Measurements from ENCODE around the gene SSBP3.

SSBP3 gene

GRCh38 chr1:54291276-54292001 is 114.8 kb downstream of the SSBP3 start:
- Histone ChIP-seq H3K9ac (ENCODE audit: low read length) (no peak overlapping the region), H3K27me3 (ENCODE audit: control insufficient read depth in 1 of 2, insufficient read depth in 1 of 2, low read length in 2 of 2) (no peaks in the 10 kb centered on the region), H3K9me3 (ENCODE audit: control insufficient read depth, low read length) (no peaks in the 10 kb centered on the region), H3K79me1 (replicated peaks; ENCODE audit: low read length, poor library complexity, severe bottlenecking) (peaks cover 46% of the 10 kb centered on the region), H4K91ac (ENCODE audit: low read length) (no peak overlapping the region), H3K18ac (ENCODE audit: low read depth in 1 of 2, low read length in 2 of 2) (peak overlapping the region in 1 of 2 experiments; percentile 30), H2BK5ac (ENCODE audit: low read depth, low read length, poor library complexity, severe bottlenecking) (no peak overlapping the region), H2BK15ac (ENCODE audit: low read depth, poor library complexity, severe bottlenecking) (no peak overlapping the region), H2BK120ac (ENCODE audit: low read depth, low read length) (no peak overlapping the region), H3K14ac (ENCODE audit: low read length in 2 of 2) (no peak overlapping the region), H3K23ac (ENCODE audit: low read length in 2 of 2) (no peak overlapping the region), H3K4me3 (ENCODE audit: insufficient read depth in 1 of 2, low read depth in 1 of 2, low read length in 2 of 2) (no peak overlapping the region), H2BK12ac (ENCODE audit: low read length in 2 of 2) (no peak overlapping the region), H3K4me2 (ENCODE audit: low read length, poor library complexity, severe bottlenecking) (no peak overlapping the region), H2AFZ (ENCODE audit: low read depth, low read length) (no peak overlapping the region), H3K27ac (ENCODE audit: low read length, poor library complexity, severe bottlenecking) (no peak overlapping the region), H3K36me3 (ENCODE audit: control insufficient read depth in 1 of 2, insufficient read depth in 2 of 2, low read depth in 1 of 2, low read length in 2 of 2) (peaks cover 0 to 3% of the 10 kb centered on the region in 2 experiments), H3K4ac (ENCODE audit: low read depth in 1 of 2, low read length in 2 of 2) (no peak overlapping the region), H3K4me1 (ENCODE audit: control insufficient read depth, insufficient read depth, low read depth, low read length) (peaks cover 22% of the 10 kb centered on the region), H4K8ac (ENCODE audit: low read length) (no peak overlapping the region), H2AK5ac (ENCODE audit: low read length, severe bottlenecking) (no peak overlapping the region)
- WGBS: 69% methylated on average over 19 of the region's 20 CpGs
- DNase-seq: no peak

DNA sequence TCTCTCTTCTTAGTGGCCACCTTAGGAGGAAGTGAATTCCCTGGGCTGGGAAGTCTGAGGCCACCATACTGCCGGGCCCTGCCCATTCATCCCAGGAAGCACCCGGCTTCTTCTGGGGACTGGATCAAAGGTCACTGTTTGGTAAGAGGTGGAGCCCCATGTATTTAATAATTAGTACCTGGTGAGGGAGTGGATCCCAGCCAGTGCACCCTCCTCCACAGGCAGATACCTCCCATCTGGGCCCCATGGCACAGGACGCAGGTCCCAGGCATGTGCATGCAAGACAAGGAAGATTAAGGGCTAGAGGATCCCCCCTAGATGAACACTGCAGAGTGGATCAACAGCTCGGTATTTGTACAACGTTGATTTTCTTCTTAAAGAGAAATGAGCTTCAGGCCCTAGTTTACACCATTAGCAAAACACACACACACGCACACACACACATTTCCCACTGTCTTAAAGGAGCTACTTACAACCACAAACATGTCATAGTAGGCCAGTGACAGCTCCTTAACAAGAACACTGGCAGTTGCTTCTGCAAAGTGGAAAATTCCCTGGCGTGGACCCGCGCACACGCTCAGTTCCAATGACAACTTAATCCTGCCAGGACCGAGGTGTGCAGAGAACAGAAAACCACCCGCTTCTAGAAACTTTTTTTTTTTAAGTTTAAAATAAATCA is 115.5 kb downstream of the SSBP3 start:
- WGBS: 80% methylated on average over 12 of the region's 12 CpGs
- Histone ChIP-seq H3K23ac (ENCODE audit: low read length in 2 of 2) (no peak overlapping the region), H2AFZ (ENCODE audit: low read depth, low read length) (no peak overlapping the region)

DNA sequence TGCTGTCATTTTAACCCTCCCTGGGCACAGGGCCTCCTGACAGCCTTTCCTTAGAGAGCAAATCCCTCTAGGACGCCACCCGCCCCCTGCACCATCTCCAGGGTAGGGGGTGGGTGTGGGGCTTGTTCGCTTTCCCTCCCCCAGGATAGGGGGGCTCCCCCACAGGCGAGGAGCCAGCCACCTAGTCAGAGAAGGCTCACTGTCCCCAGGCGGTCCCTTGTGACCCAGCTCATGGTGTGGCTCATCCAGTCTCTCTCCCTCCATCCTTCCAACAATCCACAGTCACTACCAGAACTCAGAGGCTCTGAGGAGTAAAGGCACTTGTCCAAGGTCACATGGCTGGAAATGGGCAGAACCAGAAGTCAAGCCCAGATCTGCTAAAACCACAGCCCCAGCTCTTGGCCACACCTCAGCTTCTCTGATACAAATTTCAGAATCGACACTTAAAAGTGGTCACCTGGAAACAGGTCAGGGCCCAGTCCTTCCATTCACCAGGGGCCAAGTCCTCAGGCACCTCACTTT is 116.4 kb downstream of the SSBP3 start:
- no peak overlapping the region for H3K4me3 ChIP-seq (ENCODE audit: insufficient read depth in 1 of 2, low read depth in 1 of 2, low read length in 2 of 2)
- H3K36me3 ChIP-seq (ENCODE audit: control insufficient read depth in 1 of 2, insufficient read depth in 2 of 2, low read depth in 1 of 2, low read length in 2 of 2): peaks cover 0 to 3% of the 10 kb centered on the region in 2 experiments
- H3K79me1 ChIP-seq (replicated peaks; ENCODE audit: low read length, poor library complexity, severe bottlenecking): peaks cover 47% of the 10 kb centered on the region
- no peak overlapping the region for H2BK5ac ChIP-seq (ENCODE audit: low read depth, low read length, poor library complexity, severe bottlenecking)
- H4K91ac ChIP-seq (ENCODE audit: low read length): peak overlapping the region; percentile 29
- H2BK15ac ChIP-seq (ENCODE audit: low read depth, poor library complexity, severe bottlenecking): no peak overlapping the region
- H2BK120ac ChIP-seq (ENCODE audit: low read depth, low read length): no peak overlapping the region
- H3K27ac ChIP-seq (ENCODE audit: low read length, poor library complexity, severe bottlenecking): no peak overlapping the region
- no peak overlapping the region for H3K4me2 ChIP-seq (ENCODE audit: low read length, poor library complexity, severe bottlenecking)
- H2AFZ ChIP-seq (ENCODE audit: low read depth, low read length): no peak overlapping the region
- H3K14ac ChIP-seq (ENCODE audit: low read length in 2 of 2): no peak overlapping the region
- no peaks in the 10 kb centered on the region for H3K9me3 ChIP-seq (ENCODE audit: control insufficient read depth, low read length)
- H3K4ac ChIP-seq (ENCODE audit: low read depth in 1 of 2, low read length in 2 of 2): no peak overlapping the region
- H2AK5ac ChIP-seq (ENCODE audit: low read length, severe bottlenecking): no peak overlapping the region
- H3K4me1 ChIP-seq (ENCODE audit: control insufficient read depth, insufficient read depth, low read depth, low read length): peaks cover 16% of the 10 kb centered on the region
- DNase-seq: no peak
- WGBS: 94% methylated on average over 6 of the region's 6 CpGs
- no peak overlapping the region for H3K23ac ChIP-seq (ENCODE audit: low read length in 2 of 2)
- no peaks in the 10 kb centered on the region for H3K27me3 ChIP-seq (ENCODE audit: control insufficient read depth in 1 of 2, insufficient read depth in 1 of 2, low read length in 2 of 2)
- H4K8ac ChIP-seq (ENCODE audit: low read length): no peak overlapping the region
- H3K18ac ChIP-seq (ENCODE audit: low read depth in 1 of 2, low read length in 2 of 2): no peak overlapping the region
- H3K9ac ChIP-seq (ENCODE audit: low read length): peak overlapping the region; percentile 46
- H2BK12ac ChIP-seq (ENCODE audit: low read length in 2 of 2): no peak overlapping the region

More for the DNA sequence above, 115.5 kb downstream of the SSBP3 start:
- Histone ChIP-seq H3K4me1 (ENCODE audit: control insufficient read depth, insufficient read depth, low read depth, low read length) (peaks cover 22% of the 10 kb centered on the region), H3K4me3 (ENCODE audit: insufficient read depth in 1 of 2, low read depth in 1 of 2, low read length in 2 of 2) (no peak overlapping the region), H4K91ac (ENCODE audit: low read length) (no peak overlapping the region), H3K79me1 (replicated peaks; ENCODE audit: low read length, poor library complexity, severe bottlenecking) (peaks cover 49% of the 10 kb centered on the region), H3K36me3 (ENCODE audit: control insufficient read depth in 1 of 2, insufficient read depth in 2 of 2, low read depth in 1 of 2, low read length in 2 of 2) (peaks cover 0 to 3% of the 10 kb centered on the region in 2 experiments), H2BK15ac (ENCODE audit: low read depth, poor library complexity, severe bottlenecking) (no peak overlapping the region), H3K27ac (ENCODE audit: low read length, poor library complexity, severe bottlenecking) (no peak overlapping the region), H3K9ac (ENCODE audit: low read length) (no peak overlapping the region), H4K8ac (ENCODE audit: low read length) (no peak overlapping the region), H2AK5ac (ENCODE audit: low read length, severe bottlenecking) (no peak overlapping the region), H2BK120ac (ENCODE audit: low read depth, low read length) (no peak overlapping the region), H3K4me2 (ENCODE audit: low read length, poor library complexity, severe bottlenecking) (no peak overlapping the region), H2BK5ac (ENCODE audit: low read depth, low read length, poor library complexity, severe bottlenecking) (no peak overlapping the region), H3K9me3 (ENCODE audit: control insufficient read depth, low read length) (no peaks in the 10 kb centered on the region), H3K27me3 (ENCODE audit: control insufficient read depth in 1 of 2, insufficient read depth in 1 of 2, low read length in 2 of 2) (no peaks in the 10 kb centered on the region), H3K4ac (ENCODE audit: low read depth in 1 of 2, low read length in 2 of 2) (no peak overlapping the region), H2BK12ac (ENCODE audit: low read length in 2 of 2) (no peak overlapping the region), H3K18ac (ENCODE audit: low read depth in 1 of 2, low read length in 2 of 2) (no peak overlapping the region), H3K14ac (ENCODE audit: low read length in 2 of 2) (peak overlapping the region in 1 of 2 experiments; percentile 8)
- peak; percentile 83 for DNase-seq

GRCh38 chr1:54287801-54288211 is 118.4 kb downstream of the SSBP3 start:
- peaks cover 0 to 3% of the 10 kb centered on the region in 2 experiments for H3K36me3 ChIP-seq (ENCODE audit: control insufficient read depth in 1 of 2, insufficient read depth in 2 of 2, low read depth in 1 of 2, low read length in 2 of 2)
- peak overlapping the region in 1 of 2 experiments; percentile 73 for H3K18ac ChIP-seq (ENCODE audit: low read depth in 1 of 2, low read length in 2 of 2)
- H4K8ac ChIP-seq (ENCODE audit: low read length): no peak overlapping the region
- H3K23ac ChIP-seq (ENCODE audit: low read length in 2 of 2): no peak overlapping the region
- H3K9me3 ChIP-seq (ENCODE audit: control insufficient read depth, low read length): no peaks in the 10 kb centered on the region
- no peak overlapping the region for H3K4me2 ChIP-seq (ENCODE audit: low read length, poor library complexity, severe bottlenecking)
- no peak overlapping the region for H2AFZ ChIP-seq (ENCODE audit: low read depth, low read length)
- H4K91ac ChIP-seq (ENCODE audit: low read length): peak overlapping the region; percentile 43
- no peaks in the 10 kb centered on the region for H3K27me3 ChIP-seq (ENCODE audit: control insufficient read depth in 1 of 2, insufficient read depth in 1 of 2, low read length in 2 of 2)
- no peak overlapping the region for H2BK120ac ChIP-seq (ENCODE audit: low read depth, low read length)
- no peak overlapping the region for H3K14ac ChIP-seq (ENCODE audit: low read length in 2 of 2)
- H2BK5ac ChIP-seq (ENCODE audit: low read depth, low read length, poor library complexity, severe bottlenecking): no peak overlapping the region
- DNase-seq: peak; percentile 84
- peak overlapping the region; percentile 28 to 67 for H2BK12ac ChIP-seq (ENCODE audit: low read length in 2 of 2)
- peak overlapping the region; percentile 85 for H3K9ac ChIP-seq (ENCODE audit: low read length)
- H2BK15ac ChIP-seq (ENCODE audit: low read depth, poor library complexity, severe bottlenecking): peak overlapping the region; percentile 15
- no peak overlapping the region for H3K27ac ChIP-seq (ENCODE audit: low read length, poor library complexity, severe bottlenecking)
- WGBS: 72% methylated on average over 9 of the region's 9 CpGs
- H3K4ac ChIP-seq (ENCODE audit: low read depth in 1 of 2, low read length in 2 of 2): peak overlapping the region in 1 of 2 experiments; percentile 35
- H3K4me3 ChIP-seq (ENCODE audit: insufficient read depth in 1 of 2, low read depth in 1 of 2, low read length in 2 of 2): peak overlapping the region in 1 of 2 experiments; percentile 16
- peaks cover 14% of the 10 kb centered on the region for H3K4me1 ChIP-seq (ENCODE audit: control insufficient read depth, insufficient read depth, low read depth, low read length)
- no peak overlapping the region for H2AK5ac ChIP-seq (ENCODE audit: low read length, severe bottlenecking)
- peaks cover 45% of the 10 kb centered on the region for H3K79me1 ChIP-seq (replicated peaks; ENCODE audit: low read length, poor library complexity, severe bottlenecking)

All from mesenchymal stem cell (in vitro differentiated cells and primary cell).